ENCODE measurements around the gene SART3.

SART3 gene

GRCh38 chr12:108526482-108527165, 34.3 kb downstream of the SART3 start:
- peak in 1 of 58 donors; percentile 23 for DNase-seq

- DNase-seq: no peak
These were observed 35.3 kb downstream of the SART3 start for GRCh38 chr12:108525681-108526080.

DNA sequence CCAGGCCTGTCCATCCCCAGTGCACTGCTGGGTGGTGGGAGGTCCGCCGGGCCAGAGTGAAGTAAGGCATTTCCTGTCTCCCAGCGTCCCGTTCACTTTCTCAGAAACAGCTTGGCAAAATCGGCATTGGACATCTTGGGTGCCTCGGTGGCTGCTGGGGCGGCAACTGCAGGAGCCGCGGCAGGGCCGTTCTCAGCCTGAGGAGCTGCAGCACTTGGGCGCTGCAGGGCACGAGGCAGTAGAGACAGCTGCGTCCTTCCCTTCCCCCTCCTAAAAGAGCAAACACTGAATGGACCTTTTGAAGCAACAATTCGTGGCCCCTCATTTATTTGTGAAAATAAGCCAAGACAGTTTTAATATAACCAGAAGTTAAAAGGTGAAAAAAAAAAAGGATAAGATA, 37.6 kb downstream of the SART3 start:
- DNase-seq: peak in 12 of 58 donors; percentile 10 to 39 (median 16)

GRCh38 chr12:108519558-108519957, 41.4 kb downstream of the SART3 start:
- peak in 1 of 58 donors; percentile 8 for DNase-seq

DNA sequence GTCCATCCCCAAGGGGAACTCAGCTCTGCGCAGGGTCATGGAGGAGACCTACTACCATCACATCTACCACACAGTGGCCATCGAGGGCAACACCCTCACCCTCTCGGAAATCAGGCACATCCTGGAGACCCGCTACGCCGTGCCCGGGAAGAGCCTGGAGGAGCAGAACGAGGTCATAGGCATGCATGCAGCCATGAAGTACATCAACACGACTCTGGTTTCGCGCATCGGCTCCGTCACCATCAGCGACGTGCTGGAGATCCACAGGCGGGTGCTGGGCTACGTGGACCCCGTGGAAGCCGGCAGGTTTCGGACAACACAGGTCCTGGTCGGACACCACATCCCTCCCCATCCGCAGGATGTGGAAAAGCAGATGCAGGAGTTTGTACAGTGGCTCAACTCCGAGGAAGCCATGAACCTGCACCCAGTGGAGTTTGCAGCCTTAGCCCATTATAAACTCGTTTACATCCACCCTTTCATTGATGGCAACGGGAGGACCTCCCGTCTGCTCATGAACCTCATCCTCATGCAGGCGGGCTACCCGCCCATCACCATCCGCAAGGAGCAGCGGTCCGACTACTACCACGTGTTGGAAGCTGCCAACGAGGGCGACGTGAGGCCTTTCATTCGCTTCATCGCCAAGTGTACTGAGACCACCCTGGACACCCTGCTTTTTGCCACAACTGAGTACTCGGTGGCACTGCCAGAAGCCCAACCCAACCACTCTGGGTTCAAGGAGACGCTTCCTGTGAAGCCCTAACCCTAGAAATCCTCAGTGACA, 42.1 kb downstream of the SART3 start:
- DNase-seq: no peak

- DNase-seq: no peak
These were observed 42.8 kb downstream of the SART3 start for GRCh38 chr12:108518101-108518715.

DNA sequence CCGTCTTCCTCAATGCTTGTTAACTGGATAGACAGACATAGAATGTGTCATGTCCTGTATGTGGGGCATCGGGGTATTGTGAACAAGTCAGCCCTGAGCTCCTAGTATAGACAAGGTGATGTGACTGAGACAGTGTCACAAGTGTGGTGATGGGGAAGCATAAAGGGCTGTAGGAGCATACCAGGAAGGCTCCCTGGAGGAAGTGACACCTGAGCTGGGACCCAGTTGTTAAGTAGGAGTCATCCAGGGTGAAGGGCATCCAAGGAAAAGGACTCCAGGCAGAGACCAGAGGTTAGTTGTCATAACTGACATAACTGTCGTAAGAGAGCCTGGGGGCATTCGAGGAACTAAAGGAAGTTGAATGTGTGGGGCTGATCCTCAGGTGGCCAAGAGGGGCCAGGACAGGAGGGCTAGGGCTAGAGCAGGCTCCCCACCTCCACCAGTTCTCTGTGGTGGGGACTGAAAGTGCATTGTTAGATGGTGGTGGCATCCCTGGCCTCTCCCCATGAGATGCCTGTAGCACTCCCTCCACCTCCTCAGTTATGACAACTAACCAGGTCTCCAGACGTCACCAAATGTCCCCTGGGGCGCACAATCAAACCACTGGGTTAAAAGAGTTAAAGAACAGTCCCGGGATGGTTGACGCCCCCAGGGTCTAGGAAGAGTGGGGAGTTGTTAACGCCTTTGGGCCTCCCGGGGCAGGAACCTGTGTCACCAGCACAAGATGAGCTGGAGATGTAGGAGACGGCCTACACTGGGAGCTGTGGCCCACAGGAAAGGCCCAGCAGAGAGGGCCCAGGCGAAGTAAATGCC, 43.5 kb downstream of the SART3 start:
- DNase-seq: no peak

DNA sequence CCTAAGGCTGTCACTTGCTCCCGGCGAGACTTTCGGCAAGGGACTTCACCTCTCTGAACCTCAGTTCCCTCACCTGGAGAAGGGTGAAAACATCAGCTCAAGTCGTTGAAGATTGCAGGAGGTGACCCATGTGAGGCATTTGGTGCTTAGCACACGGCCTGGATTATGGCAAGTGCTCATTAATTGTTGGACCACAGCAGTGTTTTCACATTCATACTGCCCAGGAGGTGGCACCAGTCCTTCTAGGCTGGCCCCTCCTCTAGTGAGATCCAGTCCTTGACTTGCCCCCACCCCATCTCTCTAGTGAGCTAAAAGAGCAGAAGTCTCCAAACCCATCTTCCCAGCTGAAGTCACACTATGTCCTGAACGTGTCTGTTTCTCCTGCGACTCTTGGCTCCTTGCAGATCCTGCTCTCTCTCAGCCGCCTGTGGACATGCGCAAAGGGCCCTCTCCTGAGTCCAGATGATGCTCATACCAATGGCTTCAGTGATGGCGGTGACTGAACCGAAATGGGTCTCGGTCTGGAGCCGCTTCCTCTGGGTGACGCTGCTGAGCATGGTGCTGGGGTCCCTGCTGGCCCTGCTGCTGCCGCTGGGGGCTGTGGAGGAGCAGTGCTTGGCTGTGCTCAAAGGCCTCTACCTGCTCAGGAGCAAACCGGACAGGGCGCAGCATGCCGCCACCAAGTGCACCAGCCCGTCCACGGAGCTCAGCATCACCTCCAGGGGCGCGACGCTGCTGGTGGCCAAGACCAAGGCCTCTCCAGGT, 44.3 kb downstream of the SART3 start:
- no peak for DNase-seq

GRCh38 chr12:108515916-108516315, 45.1 kb downstream of the SART3 start:
- no peak for DNase-seq

GRCh38 chr12:108514973-108515814, 45.8 kb downstream of the SART3 start, which contains the start of gene FICD:
Gene FICD (plus strand): TSS chr12:108515277. CDS start chr12:108516973, 1,696 bp downstream.
- peak; percentile 95 to 100 (median 99) for DNase-seq

DNA sequence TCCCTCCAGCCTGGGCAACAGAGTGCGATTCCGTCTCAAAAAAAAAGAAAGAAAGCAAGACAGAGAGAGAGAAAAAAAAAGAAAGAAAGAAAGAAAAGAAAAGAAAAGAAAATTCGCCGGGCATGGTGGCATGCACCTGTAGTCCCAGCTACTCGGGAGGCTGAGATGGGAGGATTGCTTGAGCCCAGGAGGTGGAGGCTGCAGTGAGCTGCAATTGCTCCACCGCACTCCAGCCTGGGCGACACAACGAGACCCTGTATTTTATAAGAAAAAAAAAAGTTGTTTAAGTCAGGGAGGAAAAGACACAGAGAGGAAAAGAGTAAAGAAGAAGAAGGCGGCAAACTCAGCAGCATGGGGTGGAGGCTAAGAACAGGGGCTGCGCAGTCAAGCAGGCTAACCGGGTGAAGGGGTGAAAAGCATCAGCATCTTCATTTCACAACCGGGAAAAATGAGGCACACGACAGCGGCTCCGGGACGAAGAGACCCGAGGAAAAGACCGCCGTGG, 46.5 kb downstream of the SART3 start:
- DNase-seq: no peak

DNA sequence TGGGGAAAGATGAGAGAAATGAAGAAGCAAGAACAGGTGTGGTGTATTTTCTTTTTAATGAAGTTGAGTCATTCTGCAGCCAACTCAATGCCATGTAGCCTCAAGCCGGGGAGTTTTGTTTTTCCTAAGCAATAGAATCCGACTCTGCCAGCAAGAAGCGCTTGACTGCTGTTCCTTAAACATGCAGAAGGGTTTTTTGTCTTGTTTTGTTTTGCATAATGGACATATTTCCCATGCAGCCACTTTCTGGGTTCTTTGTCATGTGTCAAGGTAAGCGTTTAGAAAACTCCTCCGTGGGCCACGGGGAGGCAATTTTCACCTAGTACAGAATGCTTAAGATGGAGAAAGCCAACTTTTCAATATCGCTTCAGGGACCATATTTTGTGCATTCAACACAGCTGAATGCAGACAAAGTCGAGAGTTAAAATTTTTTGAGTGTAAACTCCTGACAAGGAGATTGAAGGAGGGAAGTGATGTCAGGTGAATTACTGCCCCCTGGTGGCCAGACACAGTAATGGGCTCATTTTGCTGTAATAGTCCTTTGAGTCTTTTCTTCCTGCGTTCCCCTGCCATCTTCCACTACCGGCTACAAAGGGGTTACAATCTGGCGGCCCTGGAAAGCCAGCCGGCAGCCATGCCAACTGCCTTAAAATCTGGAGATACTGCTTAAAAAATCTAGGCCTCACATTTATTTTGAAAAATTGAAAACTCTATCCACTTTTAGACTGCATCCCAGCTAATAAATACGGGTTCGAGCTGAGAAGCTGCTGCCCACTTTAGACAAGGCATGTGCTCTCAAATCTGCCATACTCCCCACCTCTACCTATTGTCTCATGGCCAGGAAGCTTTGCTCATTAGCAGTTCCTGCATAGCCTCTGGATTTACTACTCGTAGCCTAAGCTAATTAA, 49.1 kb downstream of the SART3 start:
- peak in 54 of 58 donors; percentile 23 to 87 (median 58) for DNase-seq

GRCh38 chr12:108510836-108511235, 50.1 kb downstream of the SART3 start:
- DNase-seq: no peak

- no peak for DNase-seq
These were observed 51.2 kb downstream of the SART3 start for GRCh38 chr12:108509806-108510205.

DNA sequence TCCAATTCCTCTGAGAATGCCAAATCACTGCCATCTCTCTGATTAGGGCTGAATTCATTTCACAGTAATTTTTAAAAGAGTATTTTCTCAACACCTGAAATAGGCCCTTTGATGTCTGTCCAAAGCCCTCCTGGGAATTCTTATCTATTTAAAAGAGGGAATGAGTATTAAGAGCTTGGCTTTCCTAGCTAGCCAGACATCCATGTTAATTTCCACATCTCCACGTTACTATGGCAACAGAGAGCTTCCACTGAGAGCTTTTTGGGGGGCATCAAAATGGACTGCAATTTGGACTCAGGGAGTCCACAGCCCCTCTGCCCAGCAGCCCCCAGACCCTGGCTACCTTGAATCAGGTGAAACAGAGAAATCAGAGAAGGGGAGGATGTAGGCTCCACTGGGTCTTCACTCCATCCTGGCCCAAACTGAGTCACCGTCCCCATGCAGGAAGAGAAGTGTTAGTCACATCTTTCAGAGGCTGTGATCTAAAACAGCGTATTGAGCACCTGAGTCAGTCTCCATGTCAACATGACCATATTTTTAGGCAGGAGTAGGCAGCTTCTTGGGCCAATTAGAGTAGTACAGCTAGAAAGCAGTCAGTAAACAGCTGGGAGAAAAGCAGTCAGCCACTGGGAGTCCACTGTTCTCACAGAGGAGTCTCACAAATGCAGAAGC, 52.9 kb downstream of the SART3 start:
- DNase-seq: peak in 15 of 58 donors; percentile 11 to 74 (median 31)

- no peak for DNase-seq
These were observed 55.8 kb downstream of the SART3 start for GRCh38 chr12:108505129-108505528.

GRCh38 chr12:108502922-108503321, 58.1 kb downstream of the SART3 start:
- no peak for DNase-seq

DNA sequence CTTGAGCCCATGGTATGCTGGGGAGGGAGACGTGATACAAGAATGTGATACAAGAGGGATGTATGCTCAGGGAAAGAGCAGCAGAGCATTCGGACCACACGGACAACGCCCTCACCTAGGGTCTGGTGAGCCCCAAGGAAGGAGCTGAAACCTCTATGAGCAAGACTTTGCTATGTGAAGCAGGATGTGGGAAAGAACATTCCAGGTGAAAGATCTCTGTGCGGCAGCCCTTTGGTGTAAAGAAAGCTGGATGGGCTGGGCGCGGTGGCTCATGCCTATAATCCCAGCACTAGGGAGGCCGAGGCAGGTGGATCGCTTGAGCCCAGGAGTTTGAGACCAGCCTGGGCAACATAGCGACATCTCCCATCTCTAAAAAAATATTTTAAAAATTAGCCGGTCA, 62.8 kb downstream of the SART3 start:
- DNase-seq: no peak

Measured in anterior cingulate cortex (tissue), 58 donors.